Mammary epithelial cell (primary cell): ENCODE results near the gene GSTCD.

ENCODE experiments used
- CTCF ChIP-seq, 2 donors: IDR thresholded peaks in 1 of 2; conservative IDR thresholded peaks in 1 of 2; 2 replicates each; pipeline ENCODE4 v1.5.1; 2011 to 2012; ENCODE audit warnings: inconsistent platforms in 2 of 2, low read length in 2 of 2, mild to moderate bottlenecking in 2 of 2, control low read depth in 1 of 2, low read depth in 1 of 2; ENCODE audit not compliant: insufficient read depth in 1 of 2; ENCODE audit errors: extremely low read depth in 1 of 2
- EZH2 ChIP-seq: IDR thresholded peaks from 2 replicates; pipeline ENCODE4 v1.6.1; 2012; ENCODE audit warnings: low read length, inconsistent platforms, borderline replicate concordance

GRCh38 chr4:105878668-105879067 lies 170.1 kb downstream of the GSTCD start:
- TF ChIP-seq CTCF (conservative IDR thresholded peaks at IDR 0.05 in 1 of 2, IDR thresholded peaks at IDR 0.05 in 1 of 2; ENCODE audit: extremely low read depth in 1 of 2, insufficient read depth in 1 of 2, low read depth in 1 of 2, low read length in 2 of 2), result no peak
- TF ChIP-seq EZH2, result no peak
